Forelimb muscle (tissue), 1 donor: ENCODE data around the gene SCT. TPM values are rescaled to one million over a fixed set of nuclear protein-coding genes. Genes with fewer than 3 reads are reported as not detected.

ENCODE experiments used
- DNase-seq: peaks from one replicate; pipeline ENCODE4 v3.0.0-alpha.2; 2013; ENCODE audit warnings: low read depth
- polyA plus RNA-seq: library from polyadenylated mRNA; unstranded; fragments of 120-200 nt; gene quantifications from one replicate; pipeline ENCODE4 v1.2.1, GENCODE V29; 2013; ENCODE audit not compliant: insufficient read length

Gene SCT
- polyA plus RNA-seq, 1 donor: 97.2 TPM

DNA sequence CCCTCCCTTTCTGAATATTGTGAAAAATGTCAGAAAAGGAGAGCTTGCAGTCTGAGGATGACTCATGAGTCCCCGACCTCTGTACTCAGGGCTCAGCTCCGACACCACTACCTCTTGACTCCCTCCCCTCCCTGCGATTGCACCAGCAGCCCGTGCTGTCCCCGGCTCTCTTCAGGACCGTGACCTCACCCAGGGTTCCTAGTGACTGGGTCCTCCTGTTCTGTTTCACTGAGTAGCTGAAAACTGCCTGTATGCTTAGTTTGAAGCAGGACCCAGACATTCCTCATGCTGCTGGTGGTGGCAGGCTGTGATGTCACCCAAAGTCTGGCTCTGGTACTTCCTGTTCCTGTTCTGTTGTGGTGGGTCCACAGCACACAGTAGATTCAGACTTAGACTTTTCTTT is 39.0 kb downstream of the SCT start:
- DNase-seq: no peak

DNA sequence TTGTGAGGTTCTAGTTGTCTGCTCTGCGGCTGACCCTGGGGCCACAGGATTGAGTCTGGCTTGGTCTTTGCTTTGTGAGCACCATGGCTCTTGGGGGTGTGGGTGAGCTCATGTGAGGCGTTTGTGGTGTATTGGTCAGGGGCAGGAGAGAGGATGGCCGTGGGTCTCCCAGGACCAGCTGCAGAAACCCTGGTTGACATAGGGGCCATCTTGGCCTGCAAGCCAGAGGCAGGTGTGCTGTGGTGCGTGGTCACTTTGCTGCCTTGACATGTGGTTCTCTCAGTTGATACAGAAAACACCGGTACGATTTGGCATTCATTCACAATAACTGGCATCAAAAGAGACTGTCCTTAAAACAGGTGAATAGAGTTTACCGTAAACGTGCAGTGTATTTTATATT is 39.4 kb downstream of the SCT start:
- DNase-seq: no peak

DNA sequence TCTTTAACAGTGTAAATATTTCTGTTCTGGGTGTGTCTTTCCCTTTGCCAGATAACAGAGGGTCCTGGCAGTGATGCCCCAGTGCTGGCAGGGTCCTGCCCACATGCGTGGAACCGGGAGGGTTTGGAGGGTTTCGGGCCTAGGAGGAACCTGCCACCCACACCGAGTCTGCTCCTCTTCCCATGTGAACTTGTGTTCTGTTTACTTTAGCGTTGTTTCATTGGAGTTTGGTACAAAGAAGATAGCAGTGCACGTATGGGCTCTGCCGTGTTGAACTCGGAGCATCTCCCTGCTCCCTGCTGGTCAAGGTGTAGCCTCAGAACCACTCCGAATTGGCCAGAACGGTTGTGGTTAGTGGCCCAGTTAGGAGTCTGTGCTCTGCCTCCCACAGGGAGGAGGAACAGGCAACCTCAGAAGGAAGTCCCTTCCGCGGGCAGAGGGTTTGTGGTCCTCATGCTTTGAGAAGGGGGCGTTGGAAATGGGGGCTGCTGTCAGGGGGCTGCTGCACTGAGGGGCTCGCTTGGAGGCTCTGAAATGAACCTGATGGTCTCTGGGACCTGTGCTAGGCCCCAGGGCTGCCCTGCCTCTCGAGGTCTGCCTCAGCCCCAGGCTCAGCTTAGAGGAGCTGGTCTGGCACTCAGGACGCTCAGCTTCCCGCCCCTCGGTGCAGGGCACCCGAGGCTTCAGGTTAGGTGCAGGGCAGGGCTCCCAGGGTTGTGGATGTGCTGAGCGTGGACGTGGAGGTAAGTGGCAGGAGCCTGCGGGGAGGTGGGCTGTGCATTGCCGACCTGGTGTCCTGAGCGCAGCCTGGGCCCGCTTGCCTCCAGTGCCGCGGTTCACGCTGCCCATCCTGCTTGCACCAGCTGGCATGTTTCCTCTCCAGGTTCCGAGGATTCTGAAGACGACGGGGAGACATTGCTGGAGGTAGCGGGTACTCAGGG is 40.3 kb downstream of the SCT start:
- no peak for DNase-seq

DNA sequence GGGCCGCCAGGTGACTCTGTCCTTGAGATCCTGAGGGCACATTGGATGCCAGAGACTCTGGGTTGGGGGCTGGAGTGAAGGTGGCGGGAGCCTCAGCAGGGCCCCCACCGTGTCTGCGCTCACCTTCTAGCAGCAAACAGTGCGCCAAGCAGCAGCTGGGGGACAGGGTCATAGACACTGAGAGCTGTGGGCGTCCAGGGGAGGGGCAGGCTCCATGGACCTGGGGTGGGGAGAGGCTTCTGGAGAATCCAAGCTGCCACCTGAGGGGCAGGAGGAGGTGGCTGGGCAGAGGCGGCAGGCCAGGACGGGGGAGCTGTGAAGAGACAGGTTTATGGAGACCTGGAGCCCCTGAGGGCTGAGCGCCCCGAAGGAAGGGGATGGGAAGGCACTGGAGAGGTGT is 42.7 kb downstream of the SCT start:
- DNase-seq: no peak

DNA sequence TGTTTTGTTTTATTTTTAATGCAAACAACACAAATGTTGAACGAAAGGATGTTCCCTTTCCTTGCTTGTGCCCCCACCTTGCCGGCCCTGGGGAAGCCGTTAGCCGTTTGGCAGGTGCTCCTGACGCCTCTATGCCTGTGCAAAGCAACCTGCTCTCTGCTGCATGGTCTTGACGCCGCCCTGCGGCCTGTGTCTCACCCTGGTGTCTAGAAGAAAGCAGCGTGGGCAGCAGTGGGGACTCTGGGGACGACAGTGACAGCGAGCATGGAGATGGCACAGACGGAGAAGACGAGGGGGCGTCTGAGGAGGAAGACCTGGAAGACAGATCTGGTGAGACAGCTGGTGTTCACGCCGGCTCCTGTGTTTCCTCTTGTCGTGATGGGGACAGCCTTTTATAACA is 45.2 kb downstream of the SCT start:
- DNase-seq: no peak

DNA sequence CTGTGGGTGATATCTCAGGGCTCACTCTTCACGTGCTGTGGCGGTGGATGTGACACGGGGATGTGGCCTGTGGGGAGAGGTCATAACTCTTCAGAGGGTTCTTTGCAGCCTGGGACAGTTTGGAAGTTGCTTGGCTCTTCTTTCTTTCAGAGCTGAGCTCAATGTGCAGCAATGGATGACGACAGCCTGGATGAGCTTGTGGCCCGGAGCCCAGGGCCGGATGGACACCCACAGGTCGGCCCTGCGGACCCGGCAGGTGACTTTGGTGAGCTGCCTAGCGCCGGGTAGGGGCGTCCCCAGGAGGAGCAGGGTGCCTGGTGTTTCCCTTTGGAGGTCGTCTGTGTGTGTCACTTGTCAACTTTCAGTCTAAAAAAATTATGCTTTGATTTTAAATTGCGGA is 45.6 kb downstream of the SCT start:
- DNase-seq: no peak

DNA sequence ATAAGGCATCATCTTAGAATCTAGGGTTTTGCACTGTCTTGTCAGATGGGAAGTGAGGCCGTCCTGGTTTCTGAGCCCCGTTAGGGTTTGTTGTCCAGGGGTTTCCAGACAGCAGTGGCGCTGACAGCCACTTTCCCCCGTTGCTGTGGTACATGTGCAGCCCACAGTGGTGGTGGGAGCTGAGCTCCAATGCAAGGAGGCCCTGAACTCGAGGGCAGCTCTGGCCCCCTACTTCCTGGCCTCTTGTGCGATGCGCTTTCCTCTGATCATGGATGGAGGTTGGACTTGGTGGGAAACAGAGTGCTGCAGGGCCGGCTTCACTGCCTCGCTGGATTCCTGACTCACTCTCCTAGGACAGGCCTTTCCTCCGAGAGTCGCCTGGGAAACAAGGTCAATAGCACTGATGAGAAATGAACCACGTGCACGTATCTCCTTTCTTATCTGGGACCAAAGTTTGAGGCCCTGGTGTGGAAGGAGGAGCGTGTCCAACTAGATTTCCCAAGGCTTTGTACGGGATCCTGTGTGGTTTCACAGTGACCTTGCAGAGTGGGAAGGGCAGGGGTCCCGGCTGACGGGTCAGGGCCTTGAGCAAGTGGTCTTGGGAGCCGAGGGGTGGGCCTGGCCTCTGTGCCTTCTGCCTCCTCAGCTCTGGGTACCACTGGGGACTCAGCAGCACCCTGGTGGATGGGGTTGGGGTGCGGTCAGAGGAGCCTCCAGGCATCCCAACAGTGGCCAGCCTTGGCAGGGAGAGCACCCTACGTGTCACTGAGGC is 47.0 kb downstream of the SCT start:
- DNase-seq: no peak

DNA sequence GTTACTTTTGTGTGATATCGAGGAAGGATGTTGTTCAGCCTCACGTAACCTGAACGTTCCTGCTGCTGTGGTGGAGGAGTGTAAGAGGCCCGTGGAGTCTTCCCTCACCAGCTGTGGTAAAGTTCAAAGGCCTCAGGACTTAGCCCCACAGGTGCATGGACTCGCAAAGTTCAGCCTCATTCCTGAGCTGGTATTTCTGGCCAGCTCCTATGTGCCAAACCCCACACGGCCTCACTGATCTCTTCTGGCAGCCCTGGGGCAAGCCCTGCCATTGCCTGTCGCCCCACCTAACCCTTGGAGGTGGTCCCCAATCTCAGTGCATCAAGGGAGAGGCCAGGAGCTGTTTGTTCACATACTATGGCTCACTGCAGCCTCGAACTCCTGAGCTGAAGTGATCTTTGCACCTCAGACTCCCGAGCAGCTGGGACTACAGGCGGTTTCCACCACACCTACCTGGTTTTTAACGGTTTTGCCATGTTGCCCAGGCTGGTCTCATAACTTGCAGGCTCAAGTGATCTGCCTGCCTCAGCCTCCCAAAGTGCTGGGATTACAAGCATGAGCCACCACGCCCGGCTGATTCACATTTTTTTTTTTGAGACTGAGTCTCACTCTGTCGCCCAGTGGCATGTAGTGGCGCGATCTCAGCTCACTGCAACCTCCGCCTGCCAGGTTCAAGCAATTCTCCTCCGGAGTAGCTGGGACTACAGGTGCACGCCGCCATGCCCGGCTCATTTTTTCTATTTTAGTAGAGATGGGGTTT is 48.5 kb downstream of the SCT start:
- DNase-seq: no peak

DNA sequence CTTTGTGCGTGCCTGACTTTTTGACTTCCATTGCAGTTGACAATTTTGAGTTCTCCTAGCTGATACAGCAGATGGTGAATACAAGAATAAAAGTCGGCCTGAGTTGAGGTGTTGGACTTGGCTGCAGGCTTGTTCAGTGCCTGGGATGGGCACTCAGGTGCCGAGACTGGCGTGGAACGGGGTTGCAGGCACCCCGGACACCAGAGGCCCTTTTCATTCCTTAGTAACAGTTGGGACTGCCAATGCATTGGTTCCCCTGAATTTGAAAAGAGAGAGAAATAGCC is 49.4 kb downstream of the SCT start:
- no peak for DNase-seq

DNA sequence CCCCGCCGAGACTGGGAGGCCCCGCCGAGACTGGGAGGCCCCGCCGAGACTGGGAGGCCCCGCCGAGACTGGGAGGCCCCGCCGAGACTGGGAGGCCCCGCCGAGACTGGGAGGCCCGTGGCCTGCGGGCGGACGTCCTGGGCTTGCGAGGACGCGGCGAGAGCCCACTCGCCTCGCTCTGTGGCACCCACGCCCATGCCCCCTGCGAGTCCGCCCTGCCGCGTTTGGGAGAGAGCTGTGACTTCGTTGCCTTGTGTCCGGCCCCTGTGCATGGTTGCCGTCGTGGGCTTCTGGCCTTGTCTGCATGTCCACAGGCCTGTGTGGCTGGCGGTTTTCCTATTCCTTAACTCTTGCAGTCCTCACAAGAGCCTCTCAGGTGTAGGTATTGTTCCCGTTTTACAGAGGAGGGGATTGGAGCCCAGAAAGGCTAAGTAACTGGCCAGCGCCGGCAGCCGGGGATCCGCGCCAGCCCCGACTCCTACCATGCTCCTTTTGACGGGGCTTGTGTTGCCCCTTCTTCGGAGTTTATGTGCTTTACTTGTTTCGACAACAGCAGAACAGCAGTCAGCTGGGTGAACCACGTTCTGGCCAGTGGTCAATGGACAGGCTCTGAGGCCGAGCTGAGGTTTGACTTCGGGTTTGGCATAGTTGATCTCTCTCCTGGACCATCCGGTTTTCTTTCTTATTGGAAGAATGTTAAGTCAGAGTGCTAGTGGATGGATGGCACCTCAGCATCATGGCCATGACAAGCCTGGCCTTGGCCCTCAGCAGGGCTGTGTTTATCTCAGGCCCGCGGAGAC is 50.0 kb downstream of the SCT start:
- DNase-seq: no peak

Other genes starting within 250 kb of the SCT start
- gene PKP3, start 233.0 kb downstream of the SCT start, polyA plus RNA-seq: 0.16 TPM
- gene SIGIRR, start 212.2 kb downstream of the SCT start, polyA plus RNA-seq: 11.6 TPM
- gene ANO9, start 185.2 kb downstream of the SCT start, polyA plus RNA-seq: 0.20 TPM
- gene PTDSS2, start 176.9 kb downstream of the SCT start, polyA plus RNA-seq: 33.3 TPM
- gene RNH1, start 119.9 kb downstream of the SCT start, polyA plus RNA-seq: 85.0 TPM
- 120 TPM for gene HRAS, start 91.6 kb downstream of the SCT start, polyA plus RNA-seq
- 7.3 TPM for gene LRRC56, start 89.7 kb downstream of the SCT start, polyA plus RNA-seq
- 0.52 TPM for gene LMNTD2, start 66.4 kb downstream of the SCT start, polyA plus RNA-seq
- 1.8 TPM for gene RASSF7, start 66.2 kb downstream of the SCT start, polyA plus RNA-seq
- gene PHRF1, start 50.7 kb downstream of the SCT start, polyA plus RNA-seq: 18.4 TPM
- gene IRF7, start 11.2 kb downstream of the SCT start, polyA plus RNA-seq: 14.9 TPM
- gene CDHR5, start 2.2 kb downstream of the SCT start, polyA plus RNA-seq: 1.9 TPM
- gene DRD4, start 10.1 kb upstream of the SCT start, polyA plus RNA-seq: 1.1 TPM
- 28.7 TPM for gene DEAF1, start 68.0 kb upstream of the SCT start, polyA plus RNA-seq
- 17.0 TPM for gene TMEM80, start 68.6 kb upstream of the SCT start, polyA plus RNA-seq
- gene EPS8L2, start 79.0 kb upstream of the SCT start, polyA plus RNA-seq: 2.0 TPM
- 59.5 TPM for gene TALDO1, start 120.3 kb upstream of the SCT start, polyA plus RNA-seq
- 40.5 TPM for gene GATD1, start 150.3 kb upstream of the SCT start, polyA plus RNA-seq
- gene CEND1, start 162.9 kb upstream of the SCT start, polyA plus RNA-seq: 0.70 TPM
- 9.2 TPM for gene SLC25A22, start 171.1 kb upstream of the SCT start, polyA plus RNA-seq
- gene PIDD1, start 178.1 kb upstream of the SCT start, polyA plus RNA-seq: 11.2 TPM
- 1,639 TPM for gene RPLP2, start 182.8 kb upstream of the SCT start, polyA plus RNA-seq
- 27.6 TPM for gene PNPLA2, start 191.7 kb upstream of the SCT start, polyA plus RNA-seq
- 17.6 TPM for gene CRACR2B, start 200.7 kb upstream of the SCT start, polyA plus RNA-seq
- gene CD151, start 205.8 kb upstream of the SCT start, polyA plus RNA-seq: 155 TPM
- 109 TPM for gene POLR2L, start 215.3 kb upstream of the SCT start, polyA plus RNA-seq
- gene TSPAN4, start 215.7 kb upstream of the SCT start, polyA plus RNA-seq: 44.0 TPM